Stomach (tissue), 9 donors: ENCODE results near the gene RPS6KL1. TPM values are rescaled to one million over a fixed set of nuclear protein-coding genes. Genes with fewer than 3 reads are reported as not detected.

Source experiments
- DNase-seq, 2 donors: peaks; one replicate each; pipeline versions ENCODE4 v3.0.0 to v3.0.0-alpha.2; 2013 to 2019
- H3K27ac ChIP-seq, 5 donors: fragments of 200-600 bp in 4 of 5; sonication (generic) in 4 of 5; one replicate each; pipeline ENCODE4 v1.5.1; 2013 to 2019; ENCODE audit warnings: mild to moderate bottlenecking in 1 of 5, moderate library complexity in 1 of 5
- H3K27me3 ChIP-seq, 3 donors: fragments of 200-600 bp; sonication (generic); one replicate each; pipeline ENCODE4 v1.5.1; 2017 to 2019; ENCODE audit warnings: mixed run types in 1 of 3
- H3K36me3 ChIP-seq, 4 donors: fragments of 200-600 bp; sonication (generic); 1 replicate in 3 of 4; 2 replicates in 1 of 4; pipeline ENCODE4 v1.5.1; 2016 to 2019
- H3K4me1 ChIP-seq, 4 donors: fragments of 200-600 bp; sonication (generic); one replicate each; pipeline ENCODE4 v1.5.1; 2016 to 2019
- H3K4me3 ChIP-seq, 4 donors: fragments of 200-600 bp; sonication (generic) in 3 of 4; one replicate each; pipeline ENCODE4 v1.5.1; 2016 to 2019; ENCODE audit warnings: mild to moderate bottlenecking in 1 of 4
- H3K9me3 ChIP-seq, 4 donors: fragments of 200-600 bp; sonication (generic); one replicate each; pipeline ENCODE4 v1.5.1; 2016 to 2019
- CTCF ChIP-seq, 7 experiments: fragments of 450-650 bp in 4 of 7; fragments of 200-600 bp in 3 of 7; sonication (generic) in 3 of 7; IDR thresholded peaks; one replicate each; pipeline ENCODE4 v1.5.1; 2016 to 2019; ENCODE audit warnings: antibody characterized with exemption in 7 of 7, control low read depth in 2 of 7, mild to moderate bottlenecking in 1 of 7
- EP300 ChIP-seq: sonication (generic); formaldehyde crosslinking; IDR thresholded peaks from one replicate; pipeline ENCODE4 v1.6.1; 2017; ENCODE audit warnings: antibody characterized with exemption
- POLR2A ChIP-seq, 4 donors: fragments of 450-650 bp; IDR thresholded peaks; one replicate each; pipeline ENCODE4 v1.6.1; 2016; ENCODE audit warnings: antibody characterized with exemption in 4 of 4, control low read depth in 2 of 4, mild to moderate bottlenecking in 1 of 4, moderate library complexity in 1 of 4
- POLR2AphosphoS5 ChIP-seq, 3 donors: sonication (generic); formaldehyde crosslinking; IDR thresholded peaks; one replicate each; pipeline ENCODE4 v1.6.1; 2016; ENCODE audit warnings: antibody characterized with exemption in 3 of 3
- WGBS, 5 donors: extraction: QIAGEN DNeasy Blood & Tissue Kit in 3 of 5; methylation state at CpG; one replicate each; pipeline versions ENCODE4 v1.1.5 to v1.1.7; 2013 to 2018; 5-methylcytosine and 5-hydroxymethylcytosine counted together
- intact Hi-C: fragments of 100-400 bp; cut with DNase I; formaldehyde crosslinking; loops from one replicate; pipeline ENCODE4 v1.15.1; 2023; ENCODE audit warnings: low total_unique reads
- polyA plus RNA-seq, 3 donors: library from polyadenylated mRNA; stranded (reverse); fragments of 200-250 nt; gene quantifications; one replicate each; pipeline ENCODE4 v1.2.3, GENCODE V29; 2013
- total RNA-seq, 5 donors: library from RNA; depleted of rRNA; stranded (reverse); fragments of >200 nt; gene quantifications; one replicate each; pipeline versions ENCODE4 v1.1.0 to v1.2.3, GENCODE V29; 2014 to 2016
- donor health status: healthy with polysubstance abuse.
- donor health status: Bipolar disorder and iron deficiency.
- donor health status: healthy.

The RPS6KL1 gene
- total and polyA plus RNA-seq, 8 donors = 0.92 to 2.5 (median 2.0) TPM; not detected in 3

- no peak for TF ChIP-seq POLR2AphosphoS5 (IDR thresholded peaks at IDR 0.05)
- TF ChIP-seq CTCF (IDR thresholded peaks at IDR 0.05) = no peak
- no peak for TF ChIP-seq POLR2A (IDR thresholded peaks at IDR 0.05)
- no peak for TF ChIP-seq EP300
- H3K4me1 ChIP-seq = peaks cover 13 to 40% (median 26%) of the 10 kb centered on the region in 4 donors
- intact Hi-C loops = no loop called here
- H3K36me3 ChIP-seq = peaks cover 59 to 84% (median 79%) of the 10 kb centered on the region in 4 donors
- H3K4me3 ChIP-seq = no peak overlapping the region
- H3K27me3 ChIP-seq = no peaks in the 10 kb centered on the region
- H3K27ac ChIP-seq = no peak overlapping the region
- 96 to 99% (median 97%) methylated on average over 6 of the region's 6 CpGs for WGBS, 5 donors
- DNase-seq = no peak
- H3K9me3 ChIP-seq = no peaks in the 10 kb centered on the region
These were observed 32.8 kb downstream of the RPS6KL1 start for GRCh38 chr14:74890262-74890661.

GRCh38 chr14:74888164-74889158 lies 34.6 kb downstream of the RPS6KL1 start:
- peaks cover 41 to 67% (median 62%) of the 10 kb centered on the region in 4 donors for H3K36me3 ChIP-seq
- intact Hi-C loops = no loop called here

GRCh38 chr14:74886001-74886400 lies 37.1 kb downstream of the RPS6KL1 start:
- Histone ChIP-seq H3K27ac (peak overlapping the region; percentile 13 to 56 (median 21)), H3K36me3 (peaks cover 16 to 42% (median 38%) of the 10 kb centered on the region in 4 donors), H3K27me3 (no peaks in the 10 kb centered on the region), H3K9me3 (no peaks in the 10 kb centered on the region), H3K4me1 (peaks cover 32 to 72% (median 57%) of the 10 kb centered on the region in 4 donors), H3K4me3 (no peak overlapping the region)
- DNase-seq = no peak
- intact Hi-C loops = no loop called here
- no peak for TF ChIP-seq POLR2A (IDR thresholded peaks at IDR 0.05)
- peak; percentile 11 to 50 (median 17) for TF ChIP-seq POLR2AphosphoS5 (IDR thresholded peaks at IDR 0.05)
- WGBS, 5 donors = 76 to 85% (median 81%) methylated on average over 3 of the region's 3 CpGs

More at GRCh38 chr14:74888164-74889158, 34.6 kb downstream of the RPS6KL1 start:
- no peaks in the 10 kb centered on the region for H3K27me3 ChIP-seq
- WGBS, 5 donors = 52 to 58% (median 55%) methylated on average over 12 of the region's 12 CpGs
- TF ChIP-seq CTCF (IDR thresholded peaks at IDR 0.05) (no peak), POLR2AphosphoS5 (IDR thresholded peaks at IDR 0.05) (no peak), POLR2A (IDR thresholded peaks at IDR 0.05) (no peak), EP300 (no peak)
- H3K9me3 ChIP-seq = no peaks in the 10 kb centered on the region
- H3K4me1 ChIP-seq = peaks cover 21 to 58% (median 43%) of the 10 kb centered on the region in 4 donors
- H3K4me3 ChIP-seq = no peak overlapping the region
- H3K27ac ChIP-seq = no peak overlapping the region
- DNase-seq = no peak

GRCh38 chr14:74882103-74882920 lies 40.7 kb downstream of the RPS6KL1 start:
- WGBS, 5 donors = 1 to 2% (median 1%) methylated on average over 26 to 49 of the region's 49 CpGs
- Histone ChIP-seq H3K27me3 (no peaks in the 10 kb centered on the region), H3K4me1 (peaks cover 24 to 75% (median 64%) of the 10 kb centered on the region in 4 donors)

More at GRCh38 chr14:74882103-74882920, 40.7 kb downstream of the RPS6KL1 start:
- peak; percentile 64 to 76 for DNase-seq
- Histone ChIP-seq H3K4me3 (peak overlapping the region; percentile 88 to 100 (median 98)), H3K9me3 (no peaks in the 10 kb centered on the region), H3K36me3 (peaks cover 0 to 18% (median 13%) of the 10 kb centered on the region in 4 donors), H3K27ac (peak overlapping the region; percentile 93 to 99 (median 97))
- TF ChIP-seq CTCF (IDR thresholded peaks at IDR 0.05) = no peak
- no peak for TF ChIP-seq EP300
- TF ChIP-seq POLR2A (IDR thresholded peaks at IDR 0.05) = no peak
- intact Hi-C loops = no loop called here
